ENCODE data around the gene LRMDA. TPM values are rescaled to one million over a fixed set of nuclear protein-coding genes. Genes with fewer than 3 reads are reported as not detected.
A peak's percentile ranks its signal among the peaks of the same experiment; 100 is the strongest.

Gene LRMDA
- total RNA-seq, 2 experiments from 2014 or later: not detected

DNA sequence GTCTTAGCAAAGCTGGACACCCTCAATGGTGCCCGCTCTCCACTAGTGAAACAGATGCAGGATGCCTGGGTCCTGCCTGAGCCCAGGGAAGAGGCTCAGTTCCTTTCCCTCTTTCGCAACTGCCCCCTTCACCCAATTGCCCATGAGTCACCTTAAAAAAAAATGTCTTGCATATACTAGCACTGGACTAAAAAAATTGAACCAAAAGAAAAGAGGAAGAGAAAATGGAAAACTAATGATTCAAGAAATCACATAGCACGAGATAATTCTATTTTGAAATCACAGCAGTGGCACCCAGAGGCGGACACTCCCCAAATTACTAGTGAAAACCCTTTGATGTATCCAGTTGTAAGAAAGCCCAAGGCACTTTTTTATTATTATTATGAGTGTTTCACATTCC, 972.5 kb downstream of the LRMDA start:
- CTCF ChIA-PET: no interaction called here
- H3K27ac Mint-ChIP-seq: no peak overlapping the region
- Histone ChIP-seq H3K9me3 (ENCODE audit: control insufficient read depth in 1 of 2, insufficient read depth in 1 of 2, low read length in 2 of 2) (no peaks in the 10 kb centered on the region), H3K4me3 (ENCODE audit: low read length) (no peak overlapping the region), H3K36me3 (ENCODE audit: insufficient read depth, low read length) (no peaks in the 10 kb centered on the region), H3K27me3 (ENCODE audit: control insufficient read depth in 1 of 2, insufficient read depth in 2 of 2, low read length in 2 of 2) (no peaks in the 10 kb centered on the region), H3K27ac (ENCODE audit: low read depth in 1 of 2, low read length in 2 of 2) (no peak overlapping the region), H3K4me1 (ENCODE audit: insufficient read depth, low read length) (no peaks in the 10 kb centered on the region)
- peak in 2 of 14 experiments; percentile 53 to 66 for DNase-seq
- no peaks in the 10 kb centered on the region for H3K4me1 Mint-ChIP-seq (ENCODE audit: low read depth)
- H3K27me3 Mint-ChIP-seq: no peaks in the 10 kb centered on the region
- H3K36me3 Mint-ChIP-seq (ENCODE audit: low read depth): no peaks in the 10 kb centered on the region
- ATAC-seq (ENCODE audit: poor library complexity): no peak
- H3K4me3 Mint-ChIP-seq: no peak overlapping the region
- H3K9me3 Mint-ChIP-seq: peaks cover 9% of the 10 kb centered on the region
- TF ChIP-seq CTCF (IDR thresholded peaks at IDR 0.05): no peak
- POLR2A ChIA-PET: no interaction called here
- intact Hi-C loops (cut with DNase I, micrococcal nuclease): no loop called here

GRCh38 chr10:76404531-76404930, 973.1 kb downstream of the LRMDA start:
- no peak for TF ChIP-seq CTCF (IDR thresholded peaks at IDR 0.05)
- Mint-ChIP-seq H3K9me3 (peaks cover 9% of the 10 kb centered on the region), H3K27me3 (no peaks in the 10 kb centered on the region), H3K27ac (no peak overlapping the region), H3K36me3 (ENCODE audit: low read depth) (no peaks in the 10 kb centered on the region), H3K4me3 (no peak overlapping the region), H3K4me1 (ENCODE audit: low read depth) (no peaks in the 10 kb centered on the region)
- no peaks in the 10 kb centered on the region for H3K36me3 ChIP-seq (ENCODE audit: insufficient read depth, low read length)
- no peak overlapping the region for H3K4me3 ChIP-seq (ENCODE audit: low read length)
- DNase-seq (peak in 2 of 14 experiments; percentile 4 to 12), ATAC-seq (ENCODE audit: poor library complexity) (no peak)
- no peaks in the 10 kb centered on the region for H3K9me3 ChIP-seq (ENCODE audit: control insufficient read depth in 1 of 2, insufficient read depth in 1 of 2, low read length in 2 of 2)
- ChIA-PET POLR2A (no interaction called here), CTCF (no interaction called here)
- no peaks in the 10 kb centered on the region for H3K27me3 ChIP-seq (ENCODE audit: control insufficient read depth in 1 of 2, insufficient read depth in 2 of 2, low read length in 2 of 2)
- no peaks in the 10 kb centered on the region for H3K4me1 ChIP-seq (ENCODE audit: insufficient read depth, low read length)
- no peak overlapping the region for H3K27ac ChIP-seq (ENCODE audit: low read depth in 1 of 2, low read length in 2 of 2)
- intact Hi-C loops (cut with DNase I, micrococcal nuclease): no loop called here

- Mint-ChIP-seq H3K27me3 (peaks cover 4% of the 10 kb centered on the region), H3K9me3 (peaks cover 9% of the 10 kb centered on the region), H3K4me1 (ENCODE audit: low read depth) (no peaks in the 10 kb centered on the region), H3K4me3 (no peak overlapping the region), H3K27ac (no peak overlapping the region), H3K36me3 (ENCODE audit: low read depth) (no peaks in the 10 kb centered on the region)
- no peak overlapping the region for H3K4me3 ChIP-seq (ENCODE audit: low read length)
- ATAC-seq (ENCODE audit: poor library complexity) (no peak), DNase-seq (peak in 2 of 14 experiments; percentile 13 to 18)
- ChIA-PET POLR2A (no interaction called here), CTCF (no interaction called here)
- no peaks in the 10 kb centered on the region for H3K36me3 ChIP-seq (ENCODE audit: insufficient read depth, low read length)
- H3K27me3 ChIP-seq (ENCODE audit: control insufficient read depth in 1 of 2, insufficient read depth in 2 of 2, low read length in 2 of 2): no peaks in the 10 kb centered on the region
- no peak for TF ChIP-seq CTCF (IDR thresholded peaks at IDR 0.05)
- peaks cover 0 to 3% of the 10 kb centered on the region in 2 experiments for H3K9me3 ChIP-seq (ENCODE audit: control insufficient read depth in 1 of 2, insufficient read depth in 1 of 2, low read length in 2 of 2)
- intact Hi-C loops (cut with DNase I, micrococcal nuclease): no loop called here
- no peaks in the 10 kb centered on the region for H3K4me1 ChIP-seq (ENCODE audit: insufficient read depth, low read length)
- H3K27ac ChIP-seq (ENCODE audit: low read depth in 1 of 2, low read length in 2 of 2): no peak overlapping the region
Measured at GRCh38 chr10:76405922-76406321, 974.5 kb downstream of the LRMDA start.
